Femur (tissue), 1 donor: ENCODE data around the gene MBD3.
"Not testable (repeated sequence)": the region's sequence is repeated elsewhere in the genome, so short reads cannot be mapped to it uniquely, and the experiment has no call there.

ENCODE experiments used
- DNase-seq: peaks from one replicate; pipeline ENCODE4 v3.0.0-alpha.2; 2017

MBD3 gene, protein sequence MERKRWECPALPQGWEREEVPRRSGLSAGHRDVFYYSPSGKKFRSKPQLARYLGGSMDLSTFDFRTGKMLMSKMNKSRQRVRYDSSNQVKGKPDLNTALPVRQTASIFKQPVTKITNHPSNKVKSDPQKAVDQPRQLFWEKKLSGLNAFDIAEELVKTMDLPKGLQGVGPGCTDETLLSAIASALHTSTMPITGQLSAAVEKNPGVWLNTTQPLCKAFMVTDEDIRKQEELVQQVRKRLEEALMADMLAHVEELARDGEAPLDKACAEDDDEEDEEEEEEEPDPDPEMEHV

DNA sequence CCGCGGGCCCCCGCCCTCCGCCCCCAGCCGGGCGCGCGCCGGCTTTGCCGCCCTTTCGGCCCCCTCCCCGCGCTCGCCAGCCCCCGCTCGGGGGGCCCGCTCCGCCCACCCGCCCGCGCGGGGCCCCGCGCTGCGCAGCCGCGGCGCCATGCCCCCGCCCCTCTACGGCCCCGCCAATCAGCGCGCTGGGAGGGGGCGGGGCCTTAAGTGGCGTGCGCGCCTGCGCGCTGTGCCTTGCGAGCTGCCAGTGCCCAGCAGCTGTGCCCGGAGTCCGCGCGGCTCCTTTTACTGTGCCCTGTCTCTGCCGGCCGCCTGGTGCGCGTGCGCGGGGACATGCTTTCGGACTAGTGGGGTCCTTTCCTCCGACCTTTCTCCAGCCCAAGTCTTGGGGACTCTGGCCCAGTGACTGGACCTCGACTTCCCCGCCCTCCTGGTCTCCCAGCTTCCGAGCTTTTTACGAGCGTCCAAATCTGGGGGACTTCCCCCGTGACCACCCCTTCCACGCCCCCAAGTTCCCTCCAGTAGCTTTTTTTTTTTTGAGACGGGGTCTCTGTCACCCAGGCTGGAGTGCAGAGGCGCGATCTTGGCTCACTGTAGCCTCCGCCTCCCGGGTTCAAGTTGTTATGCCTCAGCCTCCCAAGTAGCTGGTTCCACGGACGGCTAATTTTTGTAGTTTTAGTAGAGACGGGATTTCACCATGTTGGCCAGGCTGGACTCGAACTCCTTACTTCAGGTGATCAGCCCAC, at the start of gene MBD3:
TSS of gene MBD3 (minus strand) at position 111 of the 746 bp plus-strand sequence. CDS start 234 bp downstream, outside the sequence.
- DNase-seq: peak; percentile 94

- not testable (repeated sequence) for DNase-seq
Measured at GRCh38 chr19:1640893-1641448, 48.3 kb upstream of the MBD3 start.

DNA sequence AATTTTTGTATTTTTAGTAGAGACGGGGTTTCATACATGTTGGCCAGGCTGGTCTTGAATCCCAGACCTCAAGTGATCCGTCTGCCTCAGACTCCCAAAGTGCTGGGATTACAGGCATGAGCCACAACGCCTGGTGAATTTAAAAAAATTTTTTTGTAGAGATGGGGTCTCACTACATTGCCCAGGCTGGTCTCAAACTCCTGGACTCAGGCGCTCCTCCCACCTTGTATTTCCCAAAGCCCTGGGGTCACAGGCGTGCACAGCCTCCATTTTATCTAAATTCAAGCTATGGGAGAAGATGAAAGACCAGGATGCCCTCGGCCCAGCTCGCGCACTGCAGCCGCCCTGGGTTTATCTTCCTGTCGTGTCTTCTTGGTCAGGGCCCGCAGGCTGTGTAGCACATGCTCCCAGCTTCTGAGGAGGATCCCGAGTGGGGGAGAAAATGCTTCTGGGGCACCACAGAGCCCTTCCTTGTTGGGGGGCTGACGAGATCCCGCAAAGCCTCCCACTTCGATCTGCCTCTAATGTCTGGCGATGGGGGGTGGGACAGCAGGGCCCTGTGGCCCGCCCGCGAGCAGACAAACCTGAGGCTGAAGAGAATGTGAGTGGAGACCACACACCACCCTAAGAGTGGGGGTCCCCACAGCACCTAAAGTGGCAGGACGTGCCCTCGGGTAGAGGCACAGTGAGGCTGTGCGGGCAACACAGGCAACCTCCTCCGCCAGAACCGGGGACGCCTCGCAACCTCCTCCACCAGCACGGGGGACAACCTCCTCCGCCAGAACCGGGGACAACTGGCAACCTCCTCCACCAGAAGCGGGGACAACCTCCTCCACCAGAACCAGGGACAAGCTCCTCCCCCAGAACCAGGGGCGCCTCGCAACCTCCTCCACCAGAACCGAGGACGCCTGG, 43.9 kb upstream of the MBD3 start:
- DNase-seq: no peak

DNA sequence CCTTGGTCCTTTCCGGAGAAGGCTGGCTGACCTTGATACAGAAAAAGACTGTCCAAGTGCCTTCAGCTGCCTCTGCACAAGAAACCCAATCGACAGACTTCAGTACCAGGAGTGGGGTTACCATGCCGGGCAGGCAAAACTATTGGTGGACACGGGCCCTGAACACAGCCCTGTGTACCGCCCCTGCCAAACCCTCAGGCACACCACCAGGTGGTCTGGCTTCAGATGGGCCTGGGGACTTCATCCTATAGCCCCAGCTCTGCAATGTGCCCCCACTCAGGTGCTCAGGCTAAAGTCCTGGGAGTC, 42.2 kb upstream of the MBD3 start:
- no peak for DNase-seq

DNA sequence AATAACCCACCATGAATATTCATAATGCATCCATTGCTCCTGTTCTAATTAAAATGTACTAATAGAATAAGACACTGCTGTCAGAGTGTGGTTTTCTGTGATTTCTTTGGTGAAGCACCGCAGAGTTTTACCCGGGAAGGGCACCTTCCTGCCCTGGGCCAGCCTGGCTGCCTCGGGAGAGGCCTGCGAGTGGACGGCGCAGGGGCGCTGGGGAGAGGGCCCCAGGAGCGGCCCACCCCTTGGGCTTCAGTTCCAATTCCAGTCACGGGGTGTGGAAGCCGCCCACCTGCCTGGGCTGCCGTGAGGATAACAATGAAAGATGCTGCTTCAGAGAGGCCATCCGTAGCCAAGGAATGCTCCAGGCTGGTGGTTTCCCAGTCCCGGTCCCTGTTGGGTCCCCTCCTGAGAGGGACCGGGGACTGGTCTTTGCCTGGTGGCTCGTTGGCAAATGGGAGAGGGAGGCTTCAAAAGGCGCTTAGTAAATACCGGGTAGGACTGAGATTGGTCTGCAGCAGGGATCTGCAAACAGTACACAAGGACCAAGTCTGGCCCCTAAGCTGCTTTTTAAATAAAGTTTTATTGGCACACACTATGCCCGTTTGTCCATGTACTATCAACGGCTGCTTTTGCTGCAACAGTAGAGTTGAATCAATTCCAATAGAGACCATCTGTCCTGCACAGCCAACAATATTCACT, 41.7 kb upstream of the MBD3 start:
- no peak for DNase-seq

GRCh38 chr19:1633269-1633826, 40.7 kb upstream of the MBD3 start:
- DNase-seq: no peak

- no peak for DNase-seq
Measured at GRCh38 chr19:1632462-1633268, 40.0 kb upstream of the MBD3 start.

- no peak for DNase-seq
Measured at GRCh38 chr19:1631557-1632100, 39.0 kb upstream of the MBD3 start.

- DNase-seq: no peak
Measured at GRCh38 chr19:1630811-1631210, 38.1 kb upstream of the MBD3 start.

DNA sequence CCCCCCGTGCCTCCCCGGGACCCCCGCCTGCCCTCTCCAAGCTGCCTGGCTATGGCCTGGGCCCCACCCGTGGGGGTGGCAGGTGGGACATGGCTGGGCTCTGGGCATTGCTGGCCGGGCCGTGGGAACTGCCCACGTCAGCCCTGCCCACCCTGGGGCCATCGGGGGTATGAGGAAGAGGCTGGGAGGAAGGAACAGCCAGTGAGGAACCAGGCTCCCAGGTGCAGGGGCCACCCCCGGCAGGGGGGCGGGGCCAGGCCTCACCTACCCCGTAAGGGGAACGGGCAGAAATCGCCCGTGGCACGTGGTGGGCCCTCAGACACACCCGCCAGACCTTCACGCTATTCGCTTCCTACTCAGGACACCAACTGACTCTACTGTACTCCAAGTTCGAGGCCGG, 37.3 kb upstream of the MBD3 start:
- no peak for DNase-seq

GRCh38 chr19:1629256-1629808, 36.7 kb upstream of the MBD3 start:
- DNase-seq: no peak

- DNase-seq: no peak
Measured at GRCh38 chr19:1627194-1627593, 34.5 kb upstream of the MBD3 start.

DNA sequence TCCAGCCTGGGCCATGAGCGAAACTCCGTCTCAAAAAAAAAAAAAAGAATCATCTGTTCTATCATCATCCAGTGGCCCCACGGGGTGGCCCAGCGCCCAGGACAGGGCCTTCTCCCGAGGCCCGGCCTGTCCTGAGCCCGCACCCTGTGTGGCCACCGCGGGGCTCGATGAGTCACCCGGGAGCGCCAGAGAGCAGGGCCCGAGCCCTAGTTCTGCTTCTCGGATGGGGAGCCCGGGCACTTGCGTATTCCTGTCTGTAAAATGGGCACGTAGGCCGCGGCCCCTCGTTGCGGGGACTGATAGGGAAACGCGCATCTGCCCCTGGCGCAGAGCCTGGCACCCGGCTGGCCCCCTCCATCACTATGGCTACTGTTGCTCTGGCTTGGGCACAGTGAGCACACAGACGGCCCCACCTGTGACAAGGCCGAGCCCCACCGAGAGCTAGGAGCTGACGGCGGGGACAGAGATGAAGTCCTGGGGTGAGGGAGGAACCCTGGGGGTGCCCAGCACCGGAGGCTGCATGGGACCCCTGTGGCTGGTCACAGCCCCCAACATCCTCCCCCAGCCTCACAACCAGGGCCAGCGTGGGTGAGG, 33.8 kb upstream of the MBD3 start:
- DNase-seq: no peak

DNA sequence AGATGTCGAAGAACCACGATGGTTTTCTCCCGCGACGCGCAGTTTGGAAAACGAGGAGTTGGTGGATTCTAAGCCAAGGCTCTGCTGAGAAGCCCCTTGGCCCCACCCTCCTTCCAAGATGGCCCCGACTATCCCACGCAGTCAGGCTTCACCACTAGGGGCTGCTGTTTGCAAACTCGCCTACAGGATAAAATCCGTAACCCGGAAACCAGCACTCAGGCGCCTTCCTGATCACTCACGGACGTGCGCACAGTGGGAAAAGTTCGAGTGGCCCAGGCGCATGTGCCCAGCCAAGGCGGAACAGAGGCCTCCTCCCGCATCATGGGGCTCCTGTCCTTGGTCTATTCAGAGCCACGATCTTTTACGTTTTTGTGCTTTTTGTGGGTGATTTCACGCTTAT, 31.8 kb upstream of the MBD3 start:
- peak; percentile 70 for DNase-seq

- no peak for DNase-seq
Measured at GRCh38 chr19:1622541-1622940, 29.9 kb upstream of the MBD3 start.

GRCh38 chr19:1622007-1622406, 29.3 kb upstream of the MBD3 start:
- DNase-seq: no peak

DNA sequence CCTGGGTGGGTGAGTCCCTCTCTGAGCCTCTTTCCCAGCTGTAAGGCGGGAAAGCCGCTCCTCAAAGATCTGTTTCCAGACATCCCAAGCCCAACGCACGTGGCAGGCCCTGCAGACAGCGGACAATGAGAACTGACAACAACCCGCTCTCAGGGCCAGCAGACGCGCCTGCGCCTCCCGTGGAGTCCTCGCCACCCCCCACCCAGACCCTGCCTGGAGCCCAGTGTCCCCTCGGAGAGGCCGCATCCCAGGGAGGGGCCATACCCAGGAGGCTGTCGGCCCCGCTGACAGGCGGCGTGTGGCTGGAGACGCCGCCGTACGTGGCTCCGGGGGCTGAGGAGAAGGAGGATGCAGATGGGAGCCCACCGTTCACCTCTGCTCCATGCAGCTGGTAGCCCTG, 28.9 kb upstream of the MBD3 start:
- DNase-seq: no peak

DNA sequence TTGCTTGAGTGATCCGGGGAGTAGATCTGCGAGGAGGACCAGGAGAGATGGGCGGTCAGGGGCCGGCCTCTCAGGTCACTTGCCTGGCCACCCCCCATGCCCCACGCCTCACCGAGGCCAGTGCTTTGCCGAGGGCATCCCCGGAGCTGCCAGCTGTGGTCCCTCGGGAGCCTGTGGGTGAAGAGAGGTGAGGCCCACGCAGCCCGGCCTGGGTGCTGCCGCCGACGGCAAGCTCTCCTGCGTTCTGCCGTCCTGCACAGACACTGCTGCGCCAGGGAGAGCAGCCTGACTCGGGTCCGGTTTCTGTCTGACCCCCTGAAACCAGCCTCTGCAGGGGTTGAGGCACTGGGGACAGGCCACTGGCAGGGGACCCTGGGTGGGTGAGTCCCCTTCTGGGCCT, 28.4 kb upstream of the MBD3 start:
- DNase-seq: no peak

GRCh38 chr19:1620502-1620901, 27.8 kb upstream of the MBD3 start:
- no peak for DNase-seq

DNA sequence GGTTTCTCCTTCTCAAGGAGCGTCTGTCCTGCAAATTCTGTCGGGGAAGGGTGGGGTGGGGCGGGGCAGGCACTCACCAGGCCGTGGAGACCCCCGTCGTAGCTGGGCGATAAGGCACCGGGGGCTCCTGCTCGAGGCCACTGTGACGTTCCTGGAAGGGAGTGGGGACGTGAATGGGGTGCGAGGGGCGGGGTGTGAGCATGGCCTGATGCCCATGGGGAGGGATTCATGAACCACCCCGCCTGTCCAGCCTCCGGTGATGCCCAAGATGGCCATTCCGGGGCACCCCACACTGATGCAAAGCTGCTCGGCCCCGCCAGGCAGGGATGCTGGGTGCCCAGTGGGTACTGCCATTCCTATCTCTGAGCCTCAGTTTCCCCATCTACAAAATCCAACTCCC, 27.0 kb upstream of the MBD3 start:
- DNase-seq: no peak

- DNase-seq: no peak
Measured at GRCh38 chr19:1619094-1619439, 26.4 kb upstream of the MBD3 start.
